ENCODE measurements around the gene SLC41A3.

The SLC41A3 gene

DNA sequence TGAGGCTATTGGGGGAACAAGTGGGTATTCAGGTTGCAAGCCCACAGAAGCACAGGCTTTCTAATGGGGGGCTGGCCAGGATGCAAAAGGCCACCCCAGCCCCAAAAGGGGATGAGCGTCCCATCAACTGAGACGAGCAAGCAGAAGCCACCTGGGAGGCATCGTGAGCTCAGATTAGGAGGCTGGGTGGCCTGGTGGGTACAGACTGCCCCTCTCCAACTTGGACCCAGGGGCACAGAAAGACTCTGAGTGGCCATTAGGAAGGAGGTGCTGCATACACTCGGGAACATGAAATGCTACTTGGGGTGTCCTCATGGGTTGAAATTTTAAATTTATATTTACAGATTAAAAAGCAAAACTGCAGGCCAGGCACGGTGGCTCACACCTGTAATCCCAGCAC is 29.1 kb downstream of the SLC41A3 start:
- Histone ChIP-seq H4K20me1 (ENCODE audit: insufficient read depth, low read length, poor library complexity, severe bottlenecking) (no peaks in the 10 kb centered on the region), H3K9ac (ENCODE audit: low read depth, low read length, poor library complexity, severe bottlenecking) (no peak overlapping the region), H3K4me1 (ENCODE audit: insufficient read depth, low read length, poor library complexity, severe bottlenecking) (peaks cover 16% of the 10 kb centered on the region), H3K9me2 (replicated peaks; ENCODE audit: low read depth, low read length) (no peaks in the 10 kb centered on the region), H2AFZ (ENCODE audit: low read length) (no peak overlapping the region), H3K36me3 (ENCODE audit: insufficient read depth, low read length) (no peaks in the 10 kb centered on the region), H3K79me2 (ENCODE audit: insufficient read depth, low read length) (no peaks in the 10 kb centered on the region), H3F3A (ENCODE audit: low read depth) (no peaks in the 10 kb centered on the region), H3K4me2 (ENCODE audit: low read depth, low read length, poor library complexity, severe bottlenecking) (no peak overlapping the region), H3K9me3 (ENCODE audit: insufficient read depth, low read depth, low read length) (no peaks in the 10 kb centered on the region), H3K4me3 (ENCODE audit: low read length, poor library complexity, severe bottlenecking) (no peak overlapping the region), H3K27me3 (ENCODE audit: insufficient read depth, low read length, poor library complexity, severe bottlenecking) (no peaks in the 10 kb centered on the region)
- TF ChIP-seq, protein P1, sequence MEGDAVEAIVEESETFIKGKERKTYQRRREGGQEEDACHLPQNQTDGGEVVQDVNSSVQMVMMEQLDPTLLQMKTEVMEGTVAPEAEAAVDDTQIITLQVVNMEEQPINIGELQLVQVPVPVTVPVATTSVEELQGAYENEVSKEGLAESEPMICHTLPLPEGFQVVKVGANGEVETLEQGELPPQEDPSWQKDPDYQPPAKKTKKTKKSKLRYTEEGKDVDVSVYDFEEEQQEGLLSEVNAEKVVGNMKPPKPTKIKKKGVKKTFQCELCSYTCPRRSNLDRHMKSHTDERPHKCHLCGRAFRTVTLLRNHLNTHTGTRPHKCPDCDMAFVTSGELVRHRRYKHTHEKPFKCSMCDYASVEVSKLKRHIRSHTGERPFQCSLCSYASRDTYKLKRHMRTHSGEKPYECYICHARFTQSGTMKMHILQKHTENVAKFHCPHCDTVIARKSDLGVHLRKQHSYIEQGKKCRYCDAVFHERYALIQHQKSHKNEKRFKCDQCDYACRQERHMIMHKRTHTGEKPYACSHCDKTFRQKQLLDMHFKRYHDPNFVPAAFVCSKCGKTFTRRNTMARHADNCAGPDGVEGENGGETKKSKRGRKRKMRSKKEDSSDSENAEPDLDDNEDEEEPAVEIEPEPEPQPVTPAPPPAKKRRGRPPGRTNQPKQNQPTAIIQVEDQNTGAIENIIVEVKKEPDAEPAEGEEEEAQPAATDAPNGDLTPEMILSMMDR (conservative IDR thresholded peaks at IDR 0.05; ENCODE audit: low read length), result no peak
- no peak for TF ChIP-seq EZH2phosphoT487 (IDR thresholded peaks at IDR 0.05; ENCODE audit: borderline replicate concordance)

DNA sequence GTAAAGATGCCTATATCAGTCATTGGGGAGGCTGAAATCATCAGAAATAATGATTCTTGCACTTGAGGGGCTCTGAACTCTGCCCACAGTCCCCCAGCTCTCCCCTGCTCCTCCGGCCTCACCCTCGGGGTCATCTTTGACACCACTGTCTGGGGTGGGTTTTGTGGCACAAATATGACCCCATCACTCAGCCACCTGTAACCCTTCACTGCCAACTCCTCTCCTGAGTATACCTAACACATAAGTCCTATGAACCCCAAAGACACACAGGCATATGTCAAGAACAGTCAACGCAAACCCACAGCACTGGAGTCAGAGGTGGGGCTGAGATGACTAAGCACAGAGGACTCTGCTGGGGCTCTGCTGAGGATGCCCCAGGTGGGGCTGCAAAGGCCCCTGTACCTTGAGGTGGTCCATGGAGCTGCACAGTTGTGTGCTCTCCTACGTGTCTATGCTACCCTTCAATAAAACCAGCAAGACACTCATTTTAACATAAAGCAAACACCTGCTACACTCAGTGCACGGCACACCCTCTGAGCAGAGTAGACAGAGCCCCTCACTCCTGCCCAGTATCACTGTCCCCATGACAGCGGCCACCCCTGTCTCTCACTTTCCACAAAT is 29.9 kb downstream of the SLC41A3 start:
- TF ChIP-seq, protein P1 (conservative IDR thresholded peaks at IDR 0.05; ENCODE audit: low read length), result no peak
- no peak for TF ChIP-seq EZH2phosphoT487 (IDR thresholded peaks at IDR 0.05; ENCODE audit: borderline replicate concordance)
- Histone ChIP-seq H3K9me3 (ENCODE audit: insufficient read depth, low read depth, low read length) (no peaks in the 10 kb centered on the region), H3K36me3 (ENCODE audit: insufficient read depth, low read length) (0 out of 2 replicates have a peak, but pooled peaks cover 3% of the 10 kb centered on the region), H3K4me3 (ENCODE audit: low read length, poor library complexity, severe bottlenecking) (no peak overlapping the region), H3K27me3 (ENCODE audit: insufficient read depth, low read length, poor library complexity, severe bottlenecking) (no peaks in the 10 kb centered on the region), H3K4me2 (ENCODE audit: low read depth, low read length, poor library complexity, severe bottlenecking) (no peak overlapping the region), H3F3A (ENCODE audit: low read depth) (no peaks in the 10 kb centered on the region), H4K20me1 (ENCODE audit: insufficient read depth, low read length, poor library complexity, severe bottlenecking) (no peaks in the 10 kb centered on the region), H3K9ac (ENCODE audit: low read depth, low read length, poor library complexity, severe bottlenecking) (no peak overlapping the region), H3K79me2 (ENCODE audit: insufficient read depth, low read length) (no peaks in the 10 kb centered on the region), H3K9me2 (replicated peaks; ENCODE audit: low read depth, low read length) (no peaks in the 10 kb centered on the region), H2AFZ (ENCODE audit: low read length) (no peak overlapping the region), H3K4me1 (ENCODE audit: insufficient read depth, low read length, poor library complexity, severe bottlenecking) (peaks cover 22% of the 10 kb centered on the region)

DNA sequence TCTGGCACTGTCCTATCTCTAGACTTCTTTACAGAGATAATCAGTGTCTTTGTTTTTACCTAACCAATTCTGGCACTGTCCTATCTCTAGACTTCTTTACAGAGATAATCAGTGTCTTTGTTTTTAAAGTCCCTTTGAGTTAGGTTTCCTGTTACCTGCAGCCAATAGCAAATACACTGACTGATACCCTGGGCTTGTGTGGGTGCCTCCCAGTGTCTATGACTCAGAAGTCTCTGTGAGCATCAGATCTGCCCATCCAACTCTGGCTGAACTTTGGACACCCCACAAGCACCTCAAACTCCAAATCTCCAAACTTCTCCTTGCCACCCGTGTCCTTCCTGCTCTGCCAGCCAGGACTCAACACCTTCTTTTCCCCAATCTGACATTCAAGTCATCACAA is 30.4 kb downstream of the SLC41A3 start:
- Histone ChIP-seq H4K20me1 (ENCODE audit: insufficient read depth, low read length, poor library complexity, severe bottlenecking) (no peaks in the 10 kb centered on the region), H3K9ac (ENCODE audit: low read depth, low read length, poor library complexity, severe bottlenecking) (no peak overlapping the region), H2AFZ (ENCODE audit: low read length) (no peak overlapping the region), H3K36me3 (ENCODE audit: insufficient read depth, low read length) (0 out of 2 replicates have a peak, but pooled peaks cover 3% of the 10 kb centered on the region), H3K4me2 (ENCODE audit: low read depth, low read length, poor library complexity, severe bottlenecking) (no peak overlapping the region), H3K9me3 (ENCODE audit: insufficient read depth, low read depth, low read length) (no peaks in the 10 kb centered on the region), H3K4me1 (ENCODE audit: insufficient read depth, low read length, poor library complexity, severe bottlenecking) (peaks cover 22% of the 10 kb centered on the region), H3K9me2 (replicated peaks; ENCODE audit: low read depth, low read length) (no peaks in the 10 kb centered on the region), H3K4me3 (ENCODE audit: low read length, poor library complexity, severe bottlenecking) (no peak overlapping the region), H3K27me3 (ENCODE audit: insufficient read depth, low read length, poor library complexity, severe bottlenecking) (no peaks in the 10 kb centered on the region), H3F3A (ENCODE audit: low read depth) (no peaks in the 10 kb centered on the region), H3K79me2 (ENCODE audit: insufficient read depth, low read length) (no peaks in the 10 kb centered on the region)
- TF ChIP-seq EZH2phosphoT487 (IDR thresholded peaks at IDR 0.05; ENCODE audit: borderline replicate concordance), result no peak
- TF ChIP-seq, protein P1 (conservative IDR thresholded peaks at IDR 0.05; ENCODE audit: low read length), result no peak

Data from Loucy (cell line).